ENCODE data around the gene GAD1. TPM values are rescaled to one million over a fixed set of nuclear protein-coding genes. Genes with fewer than 3 reads are reported as not detected.

GAD1 gene
- total RNA-seq, 1 donor from 2014 or later, result 0.43 TPM

GRCh38 chr2:170828533-170828916 is 11.8 kb downstream of the GAD1 start:
- TF ChIP-seq CTCF (IDR thresholded peaks at IDR 0.05; ENCODE audit: unreplicated experiment), result no peak
- no peak overlapping the region for H3K4me3 Mint-ChIP-seq (ENCODE audit: low read depth)
- no peak overlapping the region for H3K27ac Mint-ChIP-seq
- H3K27me3 Mint-ChIP-seq, result peaks cover 55% of the 10 kb centered on the region
- DNase-seq (ENCODE audit: low spot score, unreplicated experiment), result no peak
- no peaks in the 10 kb centered on the region for H3K9me3 Mint-ChIP-seq (ENCODE audit: low read depth)
- H3K36me3 Mint-ChIP-seq (ENCODE audit: insufficient read depth), result no peaks in the 10 kb centered on the region
- H3K4me1 Mint-ChIP-seq (ENCODE audit: low read depth), result no peaks in the 10 kb centered on the region

GRCh38 chr2:170829036-170829435 is 12.3 kb downstream of the GAD1 start:
- no peak for DNase-seq (ENCODE audit: low spot score, unreplicated experiment)
- H3K4me1 Mint-ChIP-seq (ENCODE audit: low read depth), result no peaks in the 10 kb centered on the region
- no peak overlapping the region for H3K4me3 Mint-ChIP-seq (ENCODE audit: low read depth)
- H3K9me3 Mint-ChIP-seq (ENCODE audit: low read depth), result no peaks in the 10 kb centered on the region
- no peak for TF ChIP-seq CTCF (IDR thresholded peaks at IDR 0.05; ENCODE audit: unreplicated experiment)
- peaks cover 50% of the 10 kb centered on the region for H3K27me3 Mint-ChIP-seq
- H3K27ac Mint-ChIP-seq, result no peak overlapping the region
- no peaks in the 10 kb centered on the region for H3K36me3 Mint-ChIP-seq (ENCODE audit: insufficient read depth)

- no peak overlapping the region for H3K4me3 Mint-ChIP-seq (ENCODE audit: low read depth)
- no peak for TF ChIP-seq CTCF (IDR thresholded peaks at IDR 0.05; ENCODE audit: unreplicated experiment)
- H3K9me3 Mint-ChIP-seq (ENCODE audit: low read depth), result no peaks in the 10 kb centered on the region
- H3K36me3 Mint-ChIP-seq (ENCODE audit: insufficient read depth), result no peaks in the 10 kb centered on the region
- no peak for DNase-seq (ENCODE audit: low spot score, unreplicated experiment)
- H3K4me1 Mint-ChIP-seq (ENCODE audit: low read depth), result no peaks in the 10 kb centered on the region
- H3K27me3 Mint-ChIP-seq, result peaks cover 39% of the 10 kb centered on the region
- H3K27ac Mint-ChIP-seq, result no peak overlapping the region
These were observed 13.5 kb downstream of the GAD1 start for GRCh38 chr2:170830166-170830565.

- no peak overlapping the region for H3K27ac Mint-ChIP-seq
- peaks cover 32% of the 10 kb centered on the region for H3K27me3 Mint-ChIP-seq
- H3K9me3 Mint-ChIP-seq (ENCODE audit: low read depth), result no peaks in the 10 kb centered on the region
- H3K36me3 Mint-ChIP-seq (ENCODE audit: insufficient read depth), result no peaks in the 10 kb centered on the region
- H3K4me1 Mint-ChIP-seq (ENCODE audit: low read depth), result no peaks in the 10 kb centered on the region
- no peak overlapping the region for H3K4me3 Mint-ChIP-seq (ENCODE audit: low read depth)
- no peak for TF ChIP-seq CTCF (IDR thresholded peaks at IDR 0.05; ENCODE audit: unreplicated experiment)
- no peak for DNase-seq (ENCODE audit: low spot score, unreplicated experiment)
These were observed 14.4 kb downstream of the GAD1 start for GRCh38 chr2:170831115-170831514.

GRCh38 chr2:170836027-170836426 is 19.3 kb downstream of the GAD1 start:
- Mint-ChIP-seq H3K27me3 (no peaks in the 10 kb centered on the region), H3K4me3 (ENCODE audit: low read depth) (no peak overlapping the region), H3K27ac (no peak overlapping the region), H3K36me3 (ENCODE audit: insufficient read depth) (no peaks in the 10 kb centered on the region), H3K4me1 (ENCODE audit: low read depth) (no peaks in the 10 kb centered on the region), H3K9me3 (ENCODE audit: low read depth) (peaks cover 3% of the 10 kb centered on the region)
- DNase-seq (ENCODE audit: low spot score, unreplicated experiment), result no peak
- TF ChIP-seq CTCF (IDR thresholded peaks at IDR 0.05; ENCODE audit: unreplicated experiment), result no peak

All from progenitor cell of endocrine pancreas (in vitro differentiated cells).